HG03575 (cell line): ENCODE measurements around the gene RMRP.
"Not testable (repeated sequence)": the region's sequence is repeated elsewhere in the genome, so short reads cannot be mapped to it uniquely, and the experiment has no call there.

Source experiments
- ATAC-seq: cut with Tn5 transposase; IDR thresholded peaks from one replicate; pipeline ENCODE4 v1.9.1; 2021; ENCODE audit not compliant: unreplicated experiment, insufficient number of reproducible peaks, low FRiP score; ENCODE audit errors: extremely low read depth

The RMRP gene

GRCh38 chr9:35628389-35628991 lies 29.3 kb downstream of the RMRP start:
- no peak for ATAC-seq

GRCh38 chr9:35627575-35627974 lies 30.2 kb downstream of the RMRP start:
- ATAC-seq, result no peak

GRCh38 chr9:35619800-35620158 lies 38.0 kb downstream of the RMRP start:
- ATAC-seq, result peak; percentile 35

GRCh38 chr9:35618854-35619799 lies 38.7 kb downstream of the RMRP start:
- ATAC-seq, result peak; percentile 32

GRCh38 chr9:35618325-35618727 lies 39.5 kb downstream of the RMRP start, which contains the start of gene CD72:
CD72 (minus strand) TSS chr9:35618413; CDS start chr9:35618303, 110 bp downstream.
- ATAC-seq, result no peak

GRCh38 chr9:35617548-35617947 lies 40.3 kb downstream of the RMRP start:
- no peak for ATAC-seq

- ATAC-seq, result no peak
Measured at GRCh38 chr9:35616681-35617459, 40.9 kb downstream of the RMRP start.

- no peak for ATAC-seq
Measured at GRCh38 chr9:35615981-35616680, 41.7 kb downstream of the RMRP start.

GRCh38 chr9:35612843-35613242 lies 45.0 kb downstream of the RMRP start:
- no peak for ATAC-seq

GRCh38 chr9:35612066-35612465 lies 45.8 kb downstream of the RMRP start:
- ATAC-seq, result not testable (repeated sequence)

- no peak for ATAC-seq
Measured at GRCh38 chr9:35611230-35611797, 46.5 kb downstream of the RMRP start.

- ATAC-seq, result no peak
Measured at GRCh38 chr9:35609820-35610163, 48.0 kb downstream of the RMRP start.

GRCh38 chr9:35609001-35609819 lies 48.6 kb downstream of the RMRP start:
- ATAC-seq, result no peak

GRCh38 chr9:35608221-35608620 lies 49.6 kb downstream of the RMRP start:
- ATAC-seq, result no peak
